Cardiac septum (tissue), 1 donor: ENCODE measurements around the gene SYNPO2L. TPM values are rescaled to one million over a fixed set of nuclear protein-coding genes. Genes with fewer than 3 reads are reported as not detected.
"Not testable (repeated sequence)": the region's sequence is repeated elsewhere in the genome, so short reads cannot be mapped to it uniquely, and the experiment has no call there.

Source experiments
- DNase-seq: peaks from one replicate; pipeline ENCODE4 v3.0.0-alpha.2; 2020; ENCODE audit warnings: low spot score
- intact Hi-C: fragments of 100-400 bp; cut with DNase I; formaldehyde crosslinking; loops from one replicate; pipeline ENCODE4 v1.14.0; 2022
- long read RNA-seq: library from polyadenylated mRNA; unstranded; transcript quantifications from one replicate; pipeline ENCODE4 v2.0.0, GENCODE V29; 2021
- total RNA-seq: library from RNA; stranded (reverse); fragmentation: NEBNext Ultra II Directional; extraction: Animal tissue kit (Norgen Biotek cat#: 25700); gene quantifications from one replicate; pipeline ENCODE4 v1.2.1, GENCODE V29; 2021
- donor health status: DM: no; HTN: no; CAD: no.

SYNPO2L gene
- 792 TPM for total RNA-seq
- long read RNA-seq, full-length matches to known transcripts: 59 of 1,412 reads
- long read RNA-seq, partial matches to known transcripts: 10 of 1,412 reads
- long read RNA-seq, other reads (novel, unspliced or antisense): 1,343 of 1,412 reads

- intact Hi-C loops: no loop called here
- peak; percentile 83 for DNase-seq
These were observed at the start of gene SYNPO2L for GRCh38 chr10:73655990-73656298. Gene SYNPO2L (minus strand): TSS chr10:73656029. CDS start chr10:73655922, 107 bp downstream.

DNA sequence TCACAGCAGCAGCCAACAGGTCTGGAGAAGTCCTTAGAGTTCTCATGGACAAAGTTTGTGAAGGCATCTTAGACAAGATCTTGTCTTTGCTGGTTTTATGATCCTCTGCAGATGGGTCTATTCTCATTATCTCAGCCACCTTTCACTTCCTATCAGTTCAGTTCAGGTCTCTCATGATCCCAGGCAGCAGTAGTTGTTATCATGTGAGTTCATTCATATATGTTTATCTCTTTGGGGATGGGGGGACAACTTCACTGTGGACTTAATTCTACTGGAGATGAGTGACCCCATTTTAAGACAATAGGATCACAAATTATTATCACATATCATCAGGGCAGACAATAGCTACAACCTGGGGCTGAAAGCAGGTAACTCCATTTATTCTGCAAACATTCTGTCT is 48.1 kb upstream of the SYNPO2L start:
- intact Hi-C loops, DNase-seq: not testable (repeated sequence)

- DNase-seq, intact Hi-C loops: not testable (repeated sequence)
These were observed 43.0 kb upstream of the SYNPO2L start for GRCh38 chr10:73698819-73699218.

DNA sequence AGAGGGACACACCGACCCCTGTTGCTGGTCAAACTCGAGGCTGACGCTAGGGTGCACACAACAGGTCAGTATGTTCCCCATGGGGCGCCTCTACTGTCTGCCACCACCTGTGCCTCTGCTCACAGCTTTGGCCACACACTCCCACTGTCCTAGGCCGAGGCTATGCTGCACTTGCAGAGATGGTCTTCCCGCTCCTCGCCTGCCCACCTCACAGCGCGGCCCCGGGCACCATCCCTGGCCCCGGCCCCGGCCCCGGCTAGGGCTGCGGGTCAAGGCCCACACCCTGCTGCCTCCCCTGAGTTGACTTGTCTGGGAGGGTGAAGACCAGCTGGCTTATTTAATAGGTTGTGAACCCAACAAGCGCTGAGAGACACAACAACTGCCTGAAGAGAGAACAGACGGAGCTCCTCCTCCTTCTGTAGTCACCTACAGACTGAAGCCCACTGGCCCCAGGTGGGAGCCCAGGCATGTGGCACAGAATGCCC is 41.9 kb upstream of the SYNPO2L start, which contains the start of gene AGAP5:
TSS of gene AGAP5 (minus strand) at position 435 of the 485 bp plus-strand sequence. CDS start at position 81, 354 bp downstream.
- DNase-seq, intact Hi-C loops: not testable (repeated sequence)

DNA sequence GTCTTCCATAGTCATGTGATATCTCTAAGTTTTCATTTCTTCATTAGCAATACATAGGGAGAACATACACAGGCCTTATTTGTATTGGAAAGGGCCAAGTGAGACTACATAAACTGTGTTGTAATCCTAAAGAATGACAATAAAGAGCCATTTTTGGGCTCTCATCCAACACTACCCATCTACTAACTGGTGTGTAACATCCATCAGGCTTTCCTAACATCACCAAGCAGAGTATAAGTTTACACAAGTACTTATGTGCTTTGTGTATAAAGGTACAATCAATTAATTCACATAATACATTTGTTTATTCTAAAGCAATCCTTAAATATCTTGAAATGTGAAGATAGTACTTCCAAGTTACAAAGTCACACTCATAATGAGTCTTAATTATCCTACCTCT is 39.5 kb upstream of the SYNPO2L start:
- DNase-seq, intact Hi-C loops: not testable (repeated sequence)

DNA sequence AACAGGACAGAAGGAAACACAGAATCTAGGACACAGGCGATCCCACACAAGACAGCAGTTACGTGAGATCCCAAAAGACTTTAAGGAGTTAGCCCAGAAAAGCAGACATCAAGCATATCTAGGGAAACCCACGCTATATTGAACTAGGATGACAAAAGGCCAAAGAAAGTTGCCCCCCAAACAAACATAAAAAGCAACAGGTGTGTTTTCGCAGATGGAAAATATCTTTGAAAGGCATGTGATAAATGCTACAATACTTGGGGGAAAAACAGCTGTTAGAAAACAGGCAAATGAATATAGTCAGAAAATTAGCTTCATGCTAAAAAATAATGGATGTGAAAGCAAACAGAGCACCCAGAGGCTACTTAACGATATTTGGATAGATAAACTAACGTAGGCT is 34.9 kb upstream of the SYNPO2L start:
- intact Hi-C loops, DNase-seq: not testable (repeated sequence)

DNA sequence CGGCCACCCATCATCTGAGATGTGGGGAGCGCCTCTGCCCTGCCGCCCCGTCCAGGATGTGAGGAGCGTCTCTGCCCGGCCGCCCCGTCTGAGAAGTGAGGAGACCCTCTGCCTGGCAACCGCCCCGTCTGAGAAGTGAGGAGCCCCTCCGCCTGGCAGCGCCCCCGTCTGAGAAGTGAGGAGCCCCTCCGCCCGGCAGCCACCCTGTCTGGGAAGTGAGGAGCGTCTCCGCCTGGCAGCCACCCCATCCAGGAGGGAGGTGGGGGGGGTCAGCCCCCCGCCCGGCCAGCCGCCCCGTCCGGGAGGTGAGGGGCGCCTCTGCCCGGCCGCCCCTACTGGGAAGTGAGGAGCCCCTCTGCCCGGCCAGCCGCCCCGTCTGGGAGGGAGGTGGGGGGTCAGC is 33.8 kb upstream of the SYNPO2L start:
- DNase-seq, intact Hi-C loops: not testable (repeated sequence)

DNA sequence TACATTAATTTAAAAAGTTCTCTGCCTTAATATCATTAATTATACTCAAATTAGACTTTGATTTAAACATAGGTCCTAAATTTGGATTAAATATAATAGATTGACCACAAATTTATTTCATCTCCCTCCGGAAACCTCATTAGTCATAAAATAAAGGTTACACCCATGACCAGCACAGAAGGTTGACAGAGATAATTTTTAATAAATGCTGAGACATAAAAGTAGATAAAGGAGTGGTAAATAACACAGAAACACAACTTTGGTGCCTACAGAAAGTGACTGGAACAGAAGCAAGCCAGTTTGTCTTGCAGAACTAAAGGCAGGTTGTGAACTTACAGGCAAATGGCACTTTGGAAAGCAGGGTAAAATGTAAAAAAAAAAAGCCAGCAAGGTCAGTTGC is 31.8 kb upstream of the SYNPO2L start:
- intact Hi-C loops: not testable (repeated sequence)

GRCh38 chr10:73674546-73674945 is 18.7 kb upstream of the SYNPO2L start:
- intact Hi-C loops, DNase-seq: not testable (repeated sequence)

More for the DNA sequence above, 31.8 kb upstream of the SYNPO2L start:
- not testable (repeated sequence) for DNase-seq

- DNase-seq, intact Hi-C loops: not testable (repeated sequence)
These were observed 12.5 kb upstream of the SYNPO2L start for GRCh38 chr10:73668378-73668777.

- intact Hi-C loops, DNase-seq: not testable (repeated sequence)
These were observed 10.5 kb upstream of the SYNPO2L start for GRCh38 chr10:73666153-73666809.

DNA sequence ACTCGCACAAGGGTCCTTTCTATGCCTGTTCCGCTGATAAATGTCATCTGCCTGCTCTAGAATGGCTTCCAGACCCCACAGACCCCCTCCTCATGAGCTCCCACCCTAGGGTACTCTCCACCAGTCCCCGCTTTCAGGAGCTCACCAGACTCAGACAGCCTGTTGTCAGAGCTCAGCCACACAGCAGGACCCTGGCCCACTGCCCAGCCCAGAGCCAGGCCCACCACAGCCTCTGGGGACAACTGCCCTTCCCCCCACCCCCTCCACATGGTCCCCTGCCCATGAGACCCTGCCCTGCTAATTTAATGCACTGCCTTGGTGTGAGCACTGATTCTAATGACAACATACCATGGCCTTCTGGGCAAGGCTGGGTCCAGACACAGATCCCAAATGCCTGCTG is 9.8 kb upstream of the SYNPO2L start:
- DNase-seq, intact Hi-C loops: not testable (repeated sequence)

GRCh38 chr10:73664156-73665040 is 8.6 kb upstream of the SYNPO2L start:
- intact Hi-C loops, DNase-seq: not testable (repeated sequence)

DNA sequence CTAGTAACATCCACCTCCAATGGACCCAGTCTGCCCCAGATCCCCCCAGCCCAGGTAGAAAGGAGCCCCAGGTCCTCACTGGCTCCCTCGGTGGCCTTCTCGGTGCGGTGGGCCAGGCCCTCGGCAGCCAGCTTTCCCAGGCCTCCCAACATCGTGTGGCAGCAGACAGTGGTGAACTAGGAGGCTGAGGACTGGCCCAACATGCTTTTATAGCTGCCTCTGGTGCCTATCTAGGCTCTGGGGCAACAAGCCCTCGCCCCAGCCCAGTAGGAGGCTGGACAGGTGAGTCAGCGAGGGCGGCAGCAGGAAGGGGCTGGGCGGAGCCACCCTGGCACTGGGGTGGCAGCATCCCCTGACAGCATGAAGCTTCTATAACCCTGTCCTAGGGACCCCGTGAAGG is 7.8 kb upstream of the SYNPO2L start:
- not testable (repeated sequence) for DNase-seq

DNA sequence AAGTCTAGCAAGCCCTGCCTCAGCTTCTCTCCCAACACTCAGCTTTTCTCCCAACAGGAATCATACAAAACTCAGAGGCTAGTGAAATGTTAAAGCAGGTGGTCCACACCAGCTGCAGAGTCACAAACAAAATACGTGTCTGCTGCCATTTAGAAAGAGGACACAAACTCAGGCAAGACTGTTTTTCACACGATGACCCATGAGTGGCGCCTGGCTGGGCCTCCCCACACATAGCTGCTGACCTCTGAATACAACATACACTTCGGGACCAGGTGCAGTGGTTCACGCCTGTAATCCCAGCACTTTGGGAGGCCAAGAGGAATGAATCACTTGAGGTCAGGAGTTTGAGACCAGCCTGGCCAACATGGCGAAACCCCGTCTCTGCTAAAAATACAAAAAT is 6.9 kb upstream of the SYNPO2L start:
- intact Hi-C loops, DNase-seq: not testable (repeated sequence)

More for the DNA sequence above, 7.8 kb upstream of the SYNPO2L start:
- intact Hi-C loops: not testable (repeated sequence)

GRCh38 chr10:73655257-73655989 is 406 bp downstream of the SYNPO2L start:
- intact Hi-C loops: no loop called here
- no peak for DNase-seq

- no peak for DNase-seq
- intact Hi-C loops: loop anchor here (5.0 kb wide), 2 partner anchors 76 to 119 kb away; a partner anchor contains a TSS
These were observed 2.1 kb downstream of the SYNPO2L start for GRCh38 chr10:73653701-73654100.

DNA sequence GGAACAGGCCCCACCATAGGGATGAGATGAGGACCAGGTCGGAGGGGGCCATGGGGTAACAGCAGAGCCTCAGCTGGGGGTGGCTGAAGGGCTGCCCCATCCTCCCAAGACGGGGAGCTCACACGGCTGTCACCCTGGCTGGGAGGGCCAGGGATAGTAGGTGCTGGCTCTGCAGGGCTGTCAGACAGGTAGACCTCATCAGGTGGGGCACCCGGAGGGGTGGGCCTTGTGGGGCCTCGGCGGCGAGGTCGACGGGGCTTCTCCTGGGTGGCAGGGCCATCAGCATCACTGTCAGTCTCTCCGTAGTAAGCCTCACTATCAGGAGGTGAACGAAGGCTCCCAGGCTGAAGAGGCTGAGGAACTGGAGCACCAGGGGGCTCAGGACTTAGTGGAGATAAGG is 2.6 kb downstream of the SYNPO2L start:
- intact Hi-C loops: loop anchor here (5.0 kb wide), 2 partner anchors 76 to 119 kb away; a partner anchor contains a TSS
- DNase-seq: no peak
